Body of pancreas (tissue), 4 donors: ENCODE measurements around the gene PEX6. TPM values are rescaled to one million over a fixed set of nuclear protein-coding genes. Genes with fewer than 3 reads are reported as not detected.
A peak's percentile ranks its signal among the peaks of the same experiment; 100 is the strongest.

ENCODE experiments used
- ATAC-seq: fragments of 150-250 bp; one replicate; pipeline ENCODE4 v1.9.1; 2016
- DNase-seq, 4 donors: peaks; one replicate each; pipeline ENCODE4 v3.0.0-alpha.2; 2019
- H3K27ac ChIP-seq, 4 donors: fragments of 200-600 bp; sonication (generic); 1 replicate in 3 of 4; 2 replicates in 1 of 4; pipeline versions ENCODE4 v1.5.1 to v1.6.1; 2016 to 2019; ENCODE audit warnings: mild to moderate bottlenecking in 1 of 4, mixed read lengths in 1 of 4, moderate library complexity in 1 of 4
- H3K27me3 ChIP-seq, 2 donors: fragments of 200-600 bp; sonication (generic); one replicate each; pipeline ENCODE4 v1.6.0; 2016; ENCODE audit warnings: mild to moderate bottlenecking in 1 of 2
- H3K36me3 ChIP-seq, 2 donors: fragments of 200-600 bp; sonication (generic); replicated peaks in 1 of 2; 2 replicates each; pipeline ENCODE4 v1.5.1; 2016; ENCODE audit warnings: low read depth in 2 of 2; ENCODE audit not compliant: insufficient read depth in 1 of 2
- H3K4me1 ChIP-seq: fragments of 200-600 bp; sonication (generic); one replicate; pipeline ENCODE4 v1.6.0; 2016
- H3K4me3 ChIP-seq, 2 donors: fragments of 200-600 bp; sonication (generic); 1 replicate in 1 of 2; 2 replicates in 1 of 2; pipeline ENCODE4 v1.5.1; 2016 to 2019
- H3K9me3 ChIP-seq, 3 donors: fragments of 200-600 bp; sonication (generic); 1 replicate in 2 of 3; 2 replicates in 1 of 3; pipeline ENCODE4 v1.5.1; 2016
- POLR2A ChIP-seq, 3 donors: fragments of 450-650 bp; IDR thresholded peaks; one replicate each; pipeline ENCODE4 v1.6.1; 2016; ENCODE audit warnings: antibody characterized with exemption in 3 of 3, mild to moderate bottlenecking in 2 of 3
- WGBS, 2 donors: methylation state at CpG; one replicate each; pipeline ENCODE4 v1.1.5; 2017; 5-methylcytosine and 5-hydroxymethylcytosine counted together
- intact Hi-C: fragments of 100-400 bp; cut with DNase I; formaldehyde crosslinking; loops from one replicate; pipeline ENCODE4 v1.15.1; 2023
- total RNA-seq, 2 donors: library from RNA; depleted of rRNA; stranded (reverse); fragments of >200 nt; gene quantifications; one replicate each; pipeline ENCODE4 v1.1.0, GENCODE V29; 2016
- TF ChIP-seq, protein P1 (sequence below), 7 experiments: fragments of 450-650 bp in 4 of 7; fragments of 200-600 bp in 3 of 7; sonication (generic) in 3 of 7; IDR thresholded peaks; one replicate each; pipeline ENCODE4 v1.5.1; 2016 to 2019; ENCODE audit warnings: antibody characterized with exemption in 7 of 7

PEX6 gene
- total RNA-seq, 2 donors from 2014 or later = 18.1 to 26.2 TPM

- H3K36me3 ChIP-seq = peaks cover 0 to 4% of the 10 kb centered on the region in 2 donors
- H3K27me3 ChIP-seq = no peaks in the 10 kb centered on the region
- peak overlapping the region; percentile 92 to 96 (median 94) for H3K27ac ChIP-seq
- no peaks in the 10 kb centered on the region for H3K9me3 ChIP-seq
- WGBS, 2 donors = 92 to 97% methylated on average over 6 of the region's 6 CpGs
- H3K4me1 ChIP-seq = peaks cover 62% of the 10 kb centered on the region
- intact Hi-C loops = no loop called here
- ATAC-seq (no peak), DNase-seq (no peak)
- no peak overlapping the region for H3K4me3 ChIP-seq
- TF ChIP-seq POLR2A (IDR thresholded peaks at IDR 0.05) = no peak
- TF ChIP-seq, protein P1, sequence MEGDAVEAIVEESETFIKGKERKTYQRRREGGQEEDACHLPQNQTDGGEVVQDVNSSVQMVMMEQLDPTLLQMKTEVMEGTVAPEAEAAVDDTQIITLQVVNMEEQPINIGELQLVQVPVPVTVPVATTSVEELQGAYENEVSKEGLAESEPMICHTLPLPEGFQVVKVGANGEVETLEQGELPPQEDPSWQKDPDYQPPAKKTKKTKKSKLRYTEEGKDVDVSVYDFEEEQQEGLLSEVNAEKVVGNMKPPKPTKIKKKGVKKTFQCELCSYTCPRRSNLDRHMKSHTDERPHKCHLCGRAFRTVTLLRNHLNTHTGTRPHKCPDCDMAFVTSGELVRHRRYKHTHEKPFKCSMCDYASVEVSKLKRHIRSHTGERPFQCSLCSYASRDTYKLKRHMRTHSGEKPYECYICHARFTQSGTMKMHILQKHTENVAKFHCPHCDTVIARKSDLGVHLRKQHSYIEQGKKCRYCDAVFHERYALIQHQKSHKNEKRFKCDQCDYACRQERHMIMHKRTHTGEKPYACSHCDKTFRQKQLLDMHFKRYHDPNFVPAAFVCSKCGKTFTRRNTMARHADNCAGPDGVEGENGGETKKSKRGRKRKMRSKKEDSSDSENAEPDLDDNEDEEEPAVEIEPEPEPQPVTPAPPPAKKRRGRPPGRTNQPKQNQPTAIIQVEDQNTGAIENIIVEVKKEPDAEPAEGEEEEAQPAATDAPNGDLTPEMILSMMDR (IDR thresholded peaks at IDR 0.05) = no peak
These were observed 38.4 kb downstream of the PEX6 start for GRCh38 chr6:42940493-42941045.

DNA sequence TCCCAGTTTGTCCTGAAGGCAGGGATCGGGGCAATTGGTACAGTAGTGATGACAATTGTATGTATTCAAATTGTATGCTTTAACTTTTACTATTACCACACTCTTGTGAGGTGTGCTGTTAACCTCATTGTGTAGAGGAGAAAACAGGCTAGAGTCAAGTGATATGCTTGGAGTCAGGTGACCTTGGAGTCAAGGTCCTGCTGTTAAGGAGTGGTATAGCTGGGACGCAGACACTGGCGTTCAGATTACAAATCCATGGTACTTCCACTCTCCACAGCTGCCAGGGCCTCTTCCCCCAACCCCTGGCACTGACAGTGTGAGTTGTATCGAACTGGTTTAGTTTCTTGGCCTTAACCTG is 39.2 kb downstream of the PEX6 start:
- 42 to 43% methylated on average over 4 of the region's 4 CpGs for WGBS, 2 donors
- TF ChIP-seq, protein P1 (IDR thresholded peaks at IDR 0.05) = peak in 1 of 7 experiments; percentile 11
- TF ChIP-seq POLR2A (IDR thresholded peaks at IDR 0.05) = no peak
- no peak overlapping the region for H3K4me3 ChIP-seq
- DNase-seq (peak in 1 of 4 donors; percentile 71), ATAC-seq (no peak)
- peak overlapping the region; percentile 92 to 96 (median 94) for H3K27ac ChIP-seq
- no peaks in the 10 kb centered on the region for H3K9me3 ChIP-seq
- H3K27me3 ChIP-seq = no peaks in the 10 kb centered on the region
- peaks cover 62% of the 10 kb centered on the region for H3K4me1 ChIP-seq
- intact Hi-C loops = no loop called here
- peaks cover 0 to 9% of the 10 kb centered on the region in 2 donors for H3K36me3 ChIP-seq

- H3K4me3 ChIP-seq = no peak overlapping the region
- DNase-seq = peak; percentile 90 to 97 (median 94)
- peak overlapping the region; percentile 92 to 98 (median 95) for H3K27ac ChIP-seq
- peak; percentile 89 for ATAC-seq
- 34 to 42% methylated on average over 7 to 9 of the region's 9 CpGs for WGBS, 2 donors
- no peaks in the 10 kb centered on the region for H3K27me3 ChIP-seq
- H3K4me1 ChIP-seq = peaks cover 67% of the 10 kb centered on the region
- TF ChIP-seq, protein P1 (IDR thresholded peaks at IDR 0.05) = peak in 2 of 7 experiments; percentile 20 to 26
- peak; percentile 60 to 64 (median 64) for TF ChIP-seq POLR2A (IDR thresholded peaks at IDR 0.05)
- no peaks in the 10 kb centered on the region for H3K9me3 ChIP-seq
- H3K36me3 ChIP-seq = peaks cover 0 to 14% of the 10 kb centered on the region in 2 donors
- intact Hi-C loops = no loop called here
These were observed 39.8 kb downstream of the PEX6 start for GRCh38 chr6:42938987-42939809.

DNA sequence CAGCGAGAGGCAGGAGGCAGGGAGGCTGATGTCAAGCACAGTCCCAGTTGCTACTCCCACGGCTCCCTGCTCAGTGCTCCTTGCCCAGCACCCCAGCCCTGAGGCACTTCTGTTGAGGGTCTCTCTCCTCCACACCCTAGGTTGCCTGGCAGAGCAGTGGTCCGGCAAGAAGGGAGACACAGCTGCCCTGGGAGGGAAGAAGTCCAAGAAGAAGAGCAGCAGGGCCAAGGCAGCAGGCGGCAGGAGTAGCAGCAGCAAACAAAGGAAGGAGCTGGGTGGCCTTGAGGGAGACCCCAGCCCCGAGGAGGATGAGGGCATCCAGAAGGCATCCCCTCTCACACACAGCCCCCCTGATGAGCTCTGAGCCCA is 40.6 kb downstream of the PEX6 start:
- ATAC-seq (no peak), DNase-seq (no peak)
- Histone ChIP-seq H3K27ac (peak overlapping the region; percentile 92 to 98 (median 95)), H3K9me3 (no peaks in the 10 kb centered on the region), H3K36me3 (peaks cover 0 to 14% of the 10 kb centered on the region in 2 donors), H3K27me3 (no peaks in the 10 kb centered on the region), H3K4me3 (no peak overlapping the region), H3K4me1 (peaks cover 72% of the 10 kb centered on the region)
- WGBS, 2 donors = 64 to 66% methylated on average over 4 to 5 of the region's 5 CpGs
- TF ChIP-seq, protein P1 (IDR thresholded peaks at IDR 0.05) = no peak
- no peak for TF ChIP-seq POLR2A (IDR thresholded peaks at IDR 0.05)
- intact Hi-C loops = no loop called here
